ENCODE results near the gene TUBGCP6. TPM values are rescaled to one million over a fixed set of nuclear protein-coding genes. Genes with fewer than 3 reads are reported as not detected.

TUBGCP6 gene
- total RNA-seq, 4 donors from 2014 or later: 18.7 to 27.4 (median 19.2) TPM

GRCh38 chr22:50272044-50272802 lies 27.4 kb upstream of the TUBGCP6 start:
- intact Hi-C loops (cut with DNase I; ENCODE audit: low total_unique reads): no loop called here
- in situ Hi-C loops (cut with MboI; ENCODE audit: low sequenced_read_pairs in 4 of 4): loop anchor here in 2 of 4 donors (10.0 kb wide), 1 partner anchor 53 kb away; the partner anchor contains the start of gene DENND6B (in 2 of the 2)
- H3K36me3 ChIP-seq: no peaks in the 10 kb centered on the region

GRCh38 chr22:50271519-50271970 lies 26.7 kb upstream of the TUBGCP6 start:
- TF ChIP-seq POLR2A (IDR thresholded peaks at IDR 0.05) (no peak), CTCF (IDR thresholded peaks at IDR 0.05 in 4 of 5, conservative IDR thresholded peaks at IDR 0.05 in 1 of 5) (peak in 1 of 5 experiments; percentile 26)
- ATAC-seq (peak in 1 of 2 donors; percentile 19), DNase-seq (no peak)
- H3K9me3 ChIP-seq: no peaks in the 10 kb centered on the region
- peaks cover 4 to 12% (median 9%) of the 10 kb centered on the region in 3 donors for H3K27me3 ChIP-seq
- intact Hi-C loops (cut with DNase I; ENCODE audit: low total_unique reads): loop anchor here (2.0 kb wide), 1 partner anchor 27 kb away; the partner anchor contains the start of gene TUBGCP6
- no peak overlapping the region for H3K27ac ChIP-seq
- in situ Hi-C loops (cut with MboI; ENCODE audit: low sequenced_read_pairs in 4 of 4): loop anchor here in 2 of 4 donors (10.0 kb wide), 1 partner anchor 53 kb away; the partner anchor contains the start of gene DENND6B (in 2 of the 2)
- no peaks in the 10 kb centered on the region for H3K36me3 ChIP-seq
- H3K4me3 ChIP-seq: peak overlapping the region; percentile 37 to 77 (median 58)
- H3K4me1 ChIP-seq: peaks cover 22 to 42% of the 10 kb centered on the region in 2 donors

More at GRCh38 chr22:50272044-50272802, 27.4 kb upstream of the TUBGCP6 start:
- TF ChIP-seq POLR2A (IDR thresholded peaks at IDR 0.05) (no peak), CTCF (IDR thresholded peaks at IDR 0.05 in 4 of 5, conservative IDR thresholded peaks at IDR 0.05 in 1 of 5) (no peak)
- H3K4me3 ChIP-seq: peak overlapping the region in 2 of 4 donors; percentile 58
- ATAC-seq (no peak), DNase-seq (no peak)
- H3K9me3 ChIP-seq: no peaks in the 10 kb centered on the region
- H3K27ac ChIP-seq: no peak overlapping the region
- H3K27me3 ChIP-seq: peaks cover 4 to 12% (median 9%) of the 10 kb centered on the region in 3 donors
- peaks cover 22 to 37% of the 10 kb centered on the region in 2 donors for H3K4me1 ChIP-seq

- Histone ChIP-seq H3K9me3 (no peaks in the 10 kb centered on the region), H3K27ac (peak overlapping the region in 3 of 4 donors; percentile 51 to 64 (median 51)), H3K4me1 (peaks cover 22 to 42% of the 10 kb centered on the region in 2 donors), H3K27me3 (peaks cover 4 to 12% (median 9%) of the 10 kb centered on the region in 3 donors), H3K4me3 (peak overlapping the region; percentile 37 to 77 (median 58)), H3K36me3 (no peaks in the 10 kb centered on the region)
- peak in 1 of 2 donors; percentile 53 for DNase-seq
- TF ChIP-seq CTCF (IDR thresholded peaks at IDR 0.05 in 4 of 5, conservative IDR thresholded peaks at IDR 0.05 in 1 of 5): no peak
- TF ChIP-seq POLR2A (IDR thresholded peaks at IDR 0.05): no peak
- peak; percentile 36 to 38 for ATAC-seq
- intact Hi-C loops (cut with DNase I; ENCODE audit: low total_unique reads) (loop anchor here (2.0 kb wide), 1 partner anchor 26 kb away; the partner anchor contains the start of gene TUBGCP6), in situ Hi-C loops (cut with MboI; ENCODE audit: low sequenced_read_pairs in 4 of 4) (loop anchor here in 2 of 4 donors (10.0 kb wide), 1 partner anchor 54 kb away; the partner anchor contains the start of gene DENND6B (in 2 of the 2))
Measured at GRCh38 chr22:50270666-50271394, 26.0 kb upstream of the TUBGCP6 start.

- Histone ChIP-seq H3K27me3 (peaks cover 4 to 12% (median 9%) of the 10 kb centered on the region in 3 donors), H3K4me3 (peak within 1 kb of the TSS; percentile 44 to 77 (median 60)), H3K36me3 (no peaks in the 10 kb centered on the region), H3K27ac (peak within 1 kb of the TSS in 3 of 4 donors; percentile 51 to 64 (median 60)), H3K4me1 (peaks cover 22 to 42% of the 10 kb centered on the region in 2 donors), H3K9me3 (no peaks in the 10 kb centered on the region)
- DNase-seq (no peak), ATAC-seq (no peak)
- intact Hi-C loops (cut with DNase I; ENCODE audit: low total_unique reads) (loop anchor here (2.0 kb wide), 1 partner anchor 25 kb away; the partner anchor contains the start of gene TUBGCP6), in situ Hi-C loops (cut with MboI; ENCODE audit: low sequenced_read_pairs in 4 of 4) (loop anchor here in 2 of 4 donors (10.0 kb wide), 1 partner anchor 55 kb away; the partner anchor contains the start of gene DENND6B (in 2 of the 2))
- TF ChIP-seq POLR2A (IDR thresholded peaks at IDR 0.05): no peak
- no peak for TF ChIP-seq CTCF (IDR thresholded peaks at IDR 0.05 in 4 of 5, conservative IDR thresholded peaks at IDR 0.05 in 1 of 5)
Measured at GRCh38 chr22:50269970-50270665, 25.3 kb upstream of the TUBGCP6 start, which contains the start of gene MAPK11. MAPK11 (minus strand) TSS chr22:50270380; CDS start chr22:50270292, 88 bp downstream.

Data from gastrocnemius medialis (tissue), 4 donors.